Testis (tissue), 3 donors: ENCODE measurements around the gene GMCL1. TPM values are rescaled to one million over a fixed set of nuclear protein-coding genes. Genes with fewer than 3 reads are reported as not detected.
A peak's percentile ranks its signal among the peaks of the same experiment; 100 is the strongest.
"Not testable (repeated sequence)": the region's sequence is repeated elsewhere in the genome, so short reads cannot be mapped to it uniquely, and the experiment has no call there.

Experiments
- DNase-seq: peaks from one replicate; pipeline ENCODE4 v3.0.0-alpha.2; 2019
- H3K27ac ChIP-seq, 2 donors: fragments of 200-600 bp; sonication (generic); one replicate each; pipeline ENCODE4 v1.5.1; 2019
- H3K27me3 ChIP-seq: fragments of 200-600 bp; sonication (generic); one replicate; pipeline ENCODE4 v1.5.1; 2019
- H3K36me3 ChIP-seq: fragments of 200-600 bp; sonication (generic); one replicate; pipeline ENCODE4 v1.5.1; 2017; ENCODE audit warnings: low read depth; ENCODE audit errors: missing control alignments
- H3K4me1 ChIP-seq: fragments of 200-600 bp; sonication (generic); one replicate; pipeline ENCODE4 v1.5.1; 2019
- H3K4me3 ChIP-seq, 2 donors: fragments of 200-600 bp; sonication (generic); one replicate each; pipeline ENCODE4 v1.5.1; 2017 to 2019
- H3K9me3 ChIP-seq: fragments of 200-600 bp; sonication (generic); one replicate; pipeline ENCODE4 v1.5.1; 2017
- CTCF ChIP-seq, 3 experiments: fragments of 450-650 bp in 2 of 3; fragments of 200-600 bp in 1 of 3; sonication (generic) in 1 of 3; IDR thresholded peaks; one replicate each; pipeline ENCODE4 v1.5.1; 2016 to 2019; ENCODE audit warnings: antibody characterized with exemption in 3 of 3, mild to moderate bottlenecking in 2 of 3, moderate library complexity in 1 of 3
- POLR2A ChIP-seq: fragments of 450-650 bp; IDR thresholded peaks from one replicate; pipeline ENCODE4 v1.6.1; 2017; ENCODE audit warnings: antibody characterized with exemption, mild to moderate bottlenecking, moderate library complexity
- WGBS, 2 donors: methylation state at CpG; one replicate each; pipeline ENCODE4 v1.1.5; 2018; 5-methylcytosine and 5-hydroxymethylcytosine counted together
- intact Hi-C: fragments of 100-400 bp; cut with DNase I; formaldehyde crosslinking; loops from one replicate; pipeline ENCODE4 v1.15.1; 2023; ENCODE audit warnings: low total_unique reads
- polyA plus RNA-seq: library from polyadenylated mRNA; stranded (reverse); fragments of 350-450 nt; fragmentation: Illumina TruSeq; extraction: RNeasy Lipid Tissue Mini Kit (QIAGEN cat#74804); gene quantifications from one replicate; pipeline ENCODE4 v1.2.3, GENCODE V29; 2014; ENCODE audit warnings: low read depth, low replicate concordance; ENCODE audit not compliant: insufficient read depth
- total RNA-seq, 2 donors: library from RNA; depleted of rRNA; stranded (reverse); fragments of >200 nt; gene quantifications; one replicate each; pipeline ENCODE4 v1.2.3, GENCODE V29; 2016

Gene GMCL1
- total and polyA plus RNA-seq, 3 donors from 2014 or later: 19.9 to 30.5 (median 27.6) TPM

DNA sequence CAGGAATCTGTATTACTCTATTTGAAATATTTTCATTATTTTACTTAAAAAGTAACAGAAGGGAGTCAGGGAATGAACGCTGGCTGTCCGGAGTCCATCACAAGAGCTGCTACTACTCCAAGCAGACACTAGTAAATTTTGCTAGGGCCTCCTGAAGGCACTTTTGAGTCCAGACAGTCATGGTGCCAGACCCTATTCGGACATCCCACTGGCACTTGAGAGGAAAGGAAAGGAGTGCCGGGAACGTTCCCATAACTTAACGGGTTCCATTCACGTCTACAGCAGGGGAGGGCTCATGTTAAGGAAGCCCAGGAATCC lies 563 bp upstream of the GMCL1 start:
- H3K9me3 ChIP-seq: no peaks in the 10 kb centered on the region
- peak overlapping the region; percentile 92 to 94 for H3K4me3 ChIP-seq
- H3K27me3 ChIP-seq: no peaks in the 10 kb centered on the region
- H3K27ac ChIP-seq: peak overlapping the region; percentile 89 to 96
- peaks cover 4% of the 10 kb centered on the region for H3K4me1 ChIP-seq
- no peak for DNase-seq
- H3K36me3 ChIP-seq: no peaks in the 10 kb centered on the region
- 3 to 4% methylated on average over 7 of the region's 7 CpGs for WGBS, 2 donors
- intact Hi-C loops: no loop called here
- TF ChIP-seq CTCF (IDR thresholded peaks at IDR 0.05): no peak
- no peak for TF ChIP-seq POLR2A

GRCh38 chr2:69830045-69830905 lies 815 bp downstream of the GMCL1 start:
- Histone ChIP-seq H3K4me3 (peak overlapping the region; percentile 92 to 94), H3K27me3 (no peaks in the 10 kb centered on the region), H3K36me3 (no peaks in the 10 kb centered on the region), H3K4me1 (peaks cover 4% of the 10 kb centered on the region), H3K27ac (peak overlapping the region; percentile 89 to 96), H3K9me3 (no peaks in the 10 kb centered on the region)
- peak; percentile 46 for DNase-seq
- intact Hi-C loops: no loop called here
- TF ChIP-seq POLR2A (no peak), CTCF (IDR thresholded peaks at IDR 0.05) (no peak)
- 1 to 5% methylated on average over 8 to 43 of the region's 45 CpGs for WGBS, 2 donors

DNA sequence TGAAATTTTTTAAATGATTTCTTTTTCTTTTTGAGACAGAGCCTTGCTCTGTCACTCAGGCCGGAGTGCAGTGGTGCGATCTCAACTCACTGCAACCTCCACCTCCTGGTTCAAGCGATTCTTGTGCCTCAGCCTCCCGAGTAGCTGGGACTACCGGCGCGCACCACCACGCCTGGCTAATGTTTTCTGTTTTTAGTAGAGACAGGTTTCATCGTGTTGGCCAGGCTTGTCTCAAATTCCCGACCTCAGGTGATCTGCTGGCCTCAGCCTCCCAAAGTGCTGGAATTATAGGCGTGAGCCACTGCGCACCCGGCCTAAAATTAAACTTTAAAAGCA lies 1.4 kb downstream of the GMCL1 start:
- DNase-seq, H3K4me1 ChIP-seq, H3K36me3 ChIP-seq, H3K27me3 ChIP-seq, intact Hi-C loops, H3K9me3 ChIP-seq, H3K27ac ChIP-seq: not testable (repeated sequence)
- H3K4me3 ChIP-seq: peak overlapping the region in 1 of 2 donors; percentile 94
- WGBS, 2 donors: 64 to 69% methylated on average over 13 of the region's 13 CpGs

DNA sequence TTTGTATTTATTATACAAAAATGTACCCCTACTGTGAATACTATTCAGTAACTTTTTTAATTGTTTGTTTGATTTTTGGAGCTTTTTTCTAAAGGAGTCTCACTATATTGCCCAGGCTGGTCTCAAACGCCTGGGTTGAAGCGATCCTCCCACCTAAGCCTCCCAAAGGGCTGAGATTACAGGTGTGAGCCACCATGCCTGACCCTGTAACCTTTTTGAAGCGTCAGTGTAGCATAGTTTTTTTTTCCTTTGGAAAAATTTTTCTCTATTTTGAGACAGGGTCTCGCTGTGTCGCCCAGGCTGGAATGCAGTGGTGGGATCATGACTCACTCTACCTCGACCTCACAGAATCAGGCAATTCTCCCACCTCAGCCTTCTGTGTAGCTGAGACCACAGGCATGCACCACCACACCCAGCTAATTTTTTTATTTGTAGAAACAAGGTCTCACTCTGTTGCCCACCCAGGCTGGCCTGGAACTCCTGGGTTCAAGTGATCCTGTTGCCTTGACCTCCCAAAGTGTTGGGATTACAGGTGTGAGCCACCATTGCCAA lies 2.0 kb downstream of the GMCL1 start:
- intact Hi-C loops: no loop called here
- Histone ChIP-seq H3K36me3 (no peaks in the 10 kb centered on the region), H3K4me3 (no peak overlapping the region), H3K27me3 (no peaks in the 10 kb centered on the region), H3K27ac (no peak overlapping the region), H3K9me3 (no peaks in the 10 kb centered on the region), H3K4me1 (peaks cover 4% of the 10 kb centered on the region)
- TF ChIP-seq POLR2A (no peak), CTCF (IDR thresholded peaks at IDR 0.05) (no peak)
- DNase-seq: no peak
- 65 to 78% methylated on average over 6 of the region's 6 CpGs for WGBS, 2 donors

DNA sequence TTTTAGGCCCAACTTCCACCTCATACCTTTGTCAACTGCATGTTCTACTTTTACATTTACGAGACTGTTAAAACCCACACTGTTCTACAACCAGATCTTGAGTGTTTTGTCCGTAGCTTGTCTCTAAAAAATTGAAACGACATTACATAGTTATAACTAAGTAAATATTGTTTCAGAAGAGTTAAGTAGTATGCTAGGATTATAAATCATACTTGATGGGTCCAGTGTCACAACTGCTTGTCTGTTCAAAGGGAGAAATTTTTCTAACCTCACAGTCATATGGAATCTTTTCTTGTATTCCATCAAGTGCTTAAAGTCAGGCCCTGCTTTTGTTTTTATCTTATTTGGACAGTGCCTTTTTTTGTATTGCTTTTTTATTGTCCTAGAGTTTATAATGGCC lies 4.3 kb downstream of the GMCL1 start:
- WGBS, 2 donors: 85 to 93% methylated on average over 3 of the region's 3 CpGs
- no peak overlapping the region for H3K27ac ChIP-seq
- no peaks in the 10 kb centered on the region for H3K9me3 ChIP-seq
- no peaks in the 10 kb centered on the region for H3K36me3 ChIP-seq
- no peaks in the 10 kb centered on the region for H3K27me3 ChIP-seq
- no peak for DNase-seq
- intact Hi-C loops: no loop called here
- peaks cover 2% of the 10 kb centered on the region for H3K4me1 ChIP-seq
- H3K4me3 ChIP-seq: no peak overlapping the region
- no peak for TF ChIP-seq POLR2A
- TF ChIP-seq CTCF (IDR thresholded peaks at IDR 0.05): no peak
